GM18502 (cell line): ENCODE data around the gene APLN.

ENCODE experiments used
- ATAC-seq: cut with Tn5 transposase; IDR thresholded peaks from one replicate; pipeline ENCODE4 v1.9.1; 2021; ENCODE audit warnings: mild to moderate bottlenecking; ENCODE audit not compliant: unreplicated experiment, poor library complexity

Gene APLN

GRCh38 chrX:129600981-129601424, 53.8 kb downstream of the APLN start:
- no peak for ATAC-seq

DNA sequence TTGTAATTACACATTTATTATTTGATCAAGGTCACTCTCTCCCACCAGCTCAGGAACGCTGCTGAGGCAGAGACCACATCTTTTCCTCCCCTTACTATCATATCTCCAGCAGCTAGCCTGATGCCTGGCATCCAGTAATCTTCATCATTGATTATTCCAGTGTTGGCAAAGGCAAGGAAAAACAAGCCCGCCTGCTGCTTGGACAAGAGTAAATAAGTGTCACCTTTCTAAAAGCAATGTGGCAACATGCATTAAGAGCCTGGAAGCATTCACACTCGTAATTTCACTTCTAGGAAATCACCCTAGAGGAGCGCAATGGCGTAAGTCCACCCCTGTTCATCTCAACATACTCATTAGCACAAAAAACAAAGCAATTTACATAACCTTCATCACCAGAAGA, 54.8 kb downstream of the APLN start:
- ATAC-seq = no peak

DNA sequence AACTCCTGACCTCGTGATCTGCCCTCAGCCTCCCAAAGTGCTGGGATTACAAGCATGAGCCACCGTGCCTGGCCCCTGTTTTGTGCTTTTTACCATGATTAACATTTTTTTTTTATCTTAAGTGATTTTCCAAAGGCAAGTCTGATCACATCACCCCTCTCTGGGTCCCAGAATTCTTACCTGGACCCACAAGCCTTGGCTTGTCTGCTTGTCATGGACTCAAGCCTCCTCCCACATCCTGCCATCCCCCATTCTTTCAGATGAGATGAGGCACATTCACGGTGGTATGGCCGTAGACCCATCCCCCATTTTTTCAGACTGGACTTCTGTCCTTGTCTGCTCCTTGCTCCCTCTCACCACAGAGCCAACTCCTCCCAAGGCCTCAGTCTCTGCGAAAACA, 55.3 kb downstream of the APLN start:
- ATAC-seq = no peak

DNA sequence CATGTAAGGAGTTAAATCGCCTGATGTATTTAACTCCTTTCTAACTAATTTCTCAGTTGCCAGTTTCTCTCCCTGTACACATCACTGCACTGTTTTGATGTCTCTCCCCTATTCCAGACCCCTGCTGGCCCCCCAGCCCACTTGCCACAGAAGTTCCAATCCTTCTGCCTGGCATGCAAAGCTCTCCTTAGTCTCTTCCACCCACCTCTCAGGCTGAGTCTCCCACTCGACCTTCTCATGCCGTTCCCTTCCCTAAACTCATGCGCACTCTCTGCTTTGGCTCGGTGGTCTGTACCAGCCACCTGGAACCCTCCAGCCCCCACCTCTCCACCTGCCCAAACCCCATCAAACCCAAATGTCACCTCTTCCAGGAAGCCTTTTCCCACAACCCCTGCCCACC, 56.9 kb downstream of the APLN start:
- ATAC-seq = no peak

- ATAC-seq = no peak
Observed at GRCh38 chrX:129596077-129596476, 58.7 kb downstream of the APLN start.
